ENCODE data around the gene POLD4.
A peak's percentile ranks its signal among the peaks of the same experiment; 100 is the strongest.

The POLD4 gene

DNA sequence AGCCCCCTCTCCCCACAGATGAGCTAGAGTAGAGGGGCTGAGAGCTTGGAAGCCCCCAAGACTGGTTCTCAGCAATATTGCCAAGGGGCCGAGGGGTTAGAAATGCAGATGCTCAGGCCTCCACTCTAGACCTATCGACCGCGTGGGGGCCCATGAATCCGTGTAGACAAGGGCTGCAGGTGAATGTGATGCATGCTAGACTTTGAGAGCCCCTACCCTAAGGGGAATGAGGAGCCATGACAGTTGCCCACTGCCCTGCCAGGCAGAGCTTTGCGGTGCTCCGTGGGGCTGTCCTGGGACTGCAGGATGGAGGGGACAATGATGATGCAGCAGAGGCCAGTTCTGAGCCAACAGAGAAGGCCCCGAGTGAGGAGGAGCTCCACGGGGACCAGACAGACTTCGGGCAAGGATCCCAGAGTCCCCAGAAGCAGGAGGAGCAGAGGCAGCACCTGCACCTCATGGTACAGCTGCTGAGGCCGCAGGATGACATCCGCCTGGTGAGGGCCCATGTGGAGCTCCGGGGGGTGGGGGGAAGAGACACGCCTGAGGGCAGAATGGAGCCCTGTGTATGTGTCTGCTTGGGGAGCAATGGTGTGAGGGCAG is 48.7 kb downstream of the POLD4 start:
- TF ChIP-seq, protein P1, sequence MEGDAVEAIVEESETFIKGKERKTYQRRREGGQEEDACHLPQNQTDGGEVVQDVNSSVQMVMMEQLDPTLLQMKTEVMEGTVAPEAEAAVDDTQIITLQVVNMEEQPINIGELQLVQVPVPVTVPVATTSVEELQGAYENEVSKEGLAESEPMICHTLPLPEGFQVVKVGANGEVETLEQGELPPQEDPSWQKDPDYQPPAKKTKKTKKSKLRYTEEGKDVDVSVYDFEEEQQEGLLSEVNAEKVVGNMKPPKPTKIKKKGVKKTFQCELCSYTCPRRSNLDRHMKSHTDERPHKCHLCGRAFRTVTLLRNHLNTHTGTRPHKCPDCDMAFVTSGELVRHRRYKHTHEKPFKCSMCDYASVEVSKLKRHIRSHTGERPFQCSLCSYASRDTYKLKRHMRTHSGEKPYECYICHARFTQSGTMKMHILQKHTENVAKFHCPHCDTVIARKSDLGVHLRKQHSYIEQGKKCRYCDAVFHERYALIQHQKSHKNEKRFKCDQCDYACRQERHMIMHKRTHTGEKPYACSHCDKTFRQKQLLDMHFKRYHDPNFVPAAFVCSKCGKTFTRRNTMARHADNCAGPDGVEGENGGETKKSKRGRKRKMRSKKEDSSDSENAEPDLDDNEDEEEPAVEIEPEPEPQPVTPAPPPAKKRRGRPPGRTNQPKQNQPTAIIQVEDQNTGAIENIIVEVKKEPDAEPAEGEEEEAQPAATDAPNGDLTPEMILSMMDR (conservative IDR thresholded peaks at IDR 0.05; ENCODE audit: control insufficient read depth, insufficient read depth, low read depth, low read length): no peak
- no peak overlapping the region for H3K4me3 ChIP-seq (ENCODE audit: control insufficient read depth, low read depth, low read length)
- DNase-seq (ENCODE audit: low read depth): no peak

GRCh38 chr11:67303835-67304411 is 49.4 kb downstream of the POLD4 start:
- no peak for DNase-seq (ENCODE audit: low read depth)
- H3K4me3 ChIP-seq (ENCODE audit: control insufficient read depth, low read depth, low read length): peak overlapping the region; percentile 60
- TF ChIP-seq, protein P1 (conservative IDR thresholded peaks at IDR 0.05; ENCODE audit: control insufficient read depth, insufficient read depth, low read depth, low read length): no peak

DNA sequence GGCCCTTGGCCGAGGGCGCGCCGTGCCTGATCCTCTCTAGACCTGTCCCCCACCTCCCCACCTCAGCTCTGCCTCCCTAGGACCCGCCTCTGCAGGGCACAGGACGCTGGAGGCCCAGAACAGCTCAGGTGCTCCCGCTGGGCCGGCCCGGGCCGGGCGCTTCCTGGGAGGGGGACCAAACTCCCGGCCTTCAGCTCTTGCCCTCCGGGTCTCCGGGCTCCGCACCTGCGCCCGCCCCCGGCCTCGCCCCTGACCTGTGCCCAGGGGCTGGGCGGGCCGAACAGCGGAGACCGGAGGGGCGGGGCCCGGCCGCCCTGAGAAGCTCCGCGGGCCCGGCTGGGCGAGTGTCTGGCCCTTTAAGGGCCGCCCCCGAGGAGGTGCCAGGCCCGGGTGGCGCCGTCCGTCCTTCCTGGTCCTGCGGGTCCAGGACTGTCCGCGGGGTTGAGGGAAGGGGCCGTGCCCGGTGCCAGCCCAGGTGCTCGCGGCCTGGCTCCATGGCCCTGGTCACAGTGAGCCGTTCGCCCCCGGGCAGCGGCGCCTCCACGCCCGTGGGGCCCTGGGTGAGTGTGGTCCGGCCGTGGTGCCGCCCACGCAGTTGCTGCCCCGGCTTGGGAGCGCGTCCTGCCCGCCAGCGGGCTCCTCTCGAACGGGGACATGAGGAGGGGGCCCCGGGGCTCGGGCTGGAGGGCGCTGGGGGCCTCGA is 50.1 kb downstream of the POLD4 start, which contains the start of gene SSH3:
SSH3 (plus strand) TSS at position 399 of the 703 bp plus-strand sequence; CDS start at position 495, 96 bp downstream.
- TF ChIP-seq, protein P1 (conservative IDR thresholded peaks at IDR 0.05; ENCODE audit: control insufficient read depth, insufficient read depth, low read depth, low read length): no peak
- peak within 1 kb of the TSS; percentile 60 for H3K4me3 ChIP-seq (ENCODE audit: control insufficient read depth, low read depth, low read length)
- peak; percentile 32 for DNase-seq (ENCODE audit: low read depth)

- no peak for DNase-seq (ENCODE audit: low read depth)
- TF ChIP-seq, protein P1 (conservative IDR thresholded peaks at IDR 0.05; ENCODE audit: control insufficient read depth, insufficient read depth, low read depth, low read length): no peak
- H3K4me3 ChIP-seq (ENCODE audit: control insufficient read depth, low read depth, low read length): peak overlapping the region; percentile 60
Observed at GRCh38 chr11:67302571-67303131, 50.7 kb downstream of the POLD4 start.

- H3K4me3 ChIP-seq (ENCODE audit: control insufficient read depth, low read depth, low read length): no peak overlapping the region
- DNase-seq (ENCODE audit: low read depth): peak; percentile 28
- TF ChIP-seq, protein P1 (conservative IDR thresholded peaks at IDR 0.05; ENCODE audit: control insufficient read depth, insufficient read depth, low read depth, low read length): no peak
Observed at GRCh38 chr11:67301951-67302516, 51.3 kb downstream of the POLD4 start.

DNA sequence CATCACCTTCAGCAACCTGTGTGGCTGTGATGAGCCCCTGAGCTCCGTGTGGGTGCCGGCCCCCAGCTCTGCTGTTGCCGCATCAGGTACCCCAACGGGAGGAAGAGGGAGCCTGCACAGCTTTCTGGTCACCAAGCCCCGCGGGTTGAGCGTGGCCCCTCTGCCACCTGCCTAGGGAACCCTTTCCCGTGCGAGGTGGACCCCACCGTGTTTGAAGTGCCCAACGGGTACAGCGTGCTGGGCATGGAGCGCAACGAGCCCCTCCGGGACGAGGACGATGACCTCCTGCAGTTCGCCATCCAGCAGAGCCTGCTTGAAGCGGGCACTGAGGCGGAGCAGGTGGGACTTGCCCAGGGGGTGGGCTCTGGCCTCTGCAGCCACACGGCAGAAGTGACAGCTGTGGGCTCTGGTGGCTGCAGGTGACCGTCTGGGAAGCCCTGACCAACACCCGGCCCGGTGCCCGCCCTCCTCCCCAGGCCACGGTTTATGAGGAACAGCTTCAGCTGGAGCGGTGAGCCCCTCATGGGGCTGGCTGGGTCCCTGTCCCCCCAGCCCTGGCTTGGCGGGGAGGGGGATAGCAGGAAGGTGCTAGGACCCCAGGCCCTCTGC is 51.9 kb downstream of the POLD4 start:
- TF ChIP-seq, protein P1 (conservative IDR thresholded peaks at IDR 0.05; ENCODE audit: control insufficient read depth, insufficient read depth, low read depth, low read length): no peak
- no peak for DNase-seq (ENCODE audit: low read depth)
- no peak overlapping the region for H3K4me3 ChIP-seq (ENCODE audit: control insufficient read depth, low read depth, low read length)
